ENCODE measurements around the gene EPHB1. TPM values are rescaled to one million over a fixed set of nuclear protein-coding genes. Genes with fewer than 3 reads are reported as not detected.

EPHB1 gene
- total and polyA plus RNA-seq, 4 donors = 0.23 to 1.7 (median 0.52) TPM

- TF ChIP-seq REST (IDR thresholded peaks at IDR 0.05) = no peak
- TF ChIP-seq FOXA1 (IDR thresholded peaks at IDR 0.05) = no peak
- TF ChIP-seq ZBTB33 (IDR thresholded peaks at IDR 0.05) = no peak
- no peak for TF ChIP-seq ATF3 (IDR thresholded peaks at IDR 0.05)
- no peak for TF ChIP-seq YY1 (IDR thresholded peaks at IDR 0.05)
- no peak for TF ChIP-seq NR2F2 (IDR thresholded peaks at IDR 0.05)
- no peak for TF ChIP-seq RAD21 (IDR thresholded peaks at IDR 0.05)
- no peak for TF ChIP-seq SP1 (IDR thresholded peaks at IDR 0.05)
- no peak for TF ChIP-seq RXRA (IDR thresholded peaks at IDR 0.05)
- no peak for TF ChIP-seq HNF4G (IDR thresholded peaks at IDR 0.05)
- no peak for TF ChIP-seq GABPA (IDR thresholded peaks at IDR 0.05 in 1 of 2, conservative IDR thresholded peaks at IDR 0.05 in 1 of 2)
- no peak for TF ChIP-seq CTCF (IDR thresholded peaks at IDR 0.05; ENCODE audit: low read depth, low read length, missing input control)
- no peak for TF ChIP-seq MAX (IDR thresholded peaks at IDR 0.05)
- no peak for TF ChIP-seq TAF1 (conservative IDR thresholded peaks at IDR 0.05)
- TF ChIP-seq FOXA2 (IDR thresholded peaks at IDR 0.05) = no peak
- TF ChIP-seq HNF4A (conservative IDR thresholded peaks at IDR 0.05) = no peak
- no peak overlapping the region for H3K27ac ChIP-seq (ENCODE audit: low read depth in 1 of 2, low read length in 2 of 2)
- peaks cover 9 to 32% (median 27%) of the 10 kb centered on the region in 4 donors for H3K4me1 ChIP-seq (ENCODE audit: control insufficient read depth in 4 of 4, insufficient read depth in 4 of 4, low read length in 3 of 4)
- H3K9me3 ChIP-seq (ENCODE audit: control insufficient read depth in 4 of 4, low read length in 3 of 4) = no peaks in the 10 kb centered on the region
- no peak overlapping the region for H3K4me3 ChIP-seq (ENCODE audit: low read depth in 1 of 3, low read length in 3 of 3)
- H3K36me3 ChIP-seq (ENCODE audit: control insufficient read depth in 4 of 4, insufficient read depth in 3 of 4, low read depth in 1 of 4, low read length in 3 of 4) = no peaks in the 10 kb centered on the region
- H3K9ac ChIP-seq (ENCODE audit: low read depth in 1 of 2, low read length in 2 of 2) = no peak overlapping the region
- DNase-seq (ENCODE audit: low spot score) = no peak
- no peaks in the 10 kb centered on the region for H3K27me3 ChIP-seq (ENCODE audit: control insufficient read depth in 4 of 4, insufficient read depth in 4 of 4, low read length in 3 of 4)
These were observed 423.2 kb downstream of the EPHB1 start for GRCh38 chr3:135218304-135218703.

GRCh38 chr3:135218782-135219181 is 423.7 kb downstream of the EPHB1 start:
- Histone ChIP-seq H3K27ac (ENCODE audit: low read depth in 1 of 2, low read length in 2 of 2) (no peak overlapping the region), H3K4me1 (ENCODE audit: control insufficient read depth in 4 of 4, insufficient read depth in 4 of 4, low read length in 3 of 4) (peaks cover 7 to 27% (median 23%) of the 10 kb centered on the region in 4 donors), H3K4me3 (ENCODE audit: low read depth in 1 of 3, low read length in 3 of 3) (no peak overlapping the region), H3K9ac (ENCODE audit: low read depth in 1 of 2, low read length in 2 of 2) (no peak overlapping the region), H3K9me3 (ENCODE audit: control insufficient read depth in 4 of 4, low read length in 3 of 4) (no peaks in the 10 kb centered on the region), H3K27me3 (ENCODE audit: control insufficient read depth in 4 of 4, insufficient read depth in 4 of 4, low read length in 3 of 4) (no peaks in the 10 kb centered on the region), H3K36me3 (ENCODE audit: control insufficient read depth in 4 of 4, insufficient read depth in 3 of 4, low read depth in 1 of 4, low read length in 3 of 4) (no peaks in the 10 kb centered on the region)
- 83% methylated on average over 4 of the region's 4 CpGs for WGBS
- DNase-seq (ENCODE audit: low spot score) = no peak
- TF ChIP-seq EGR1 (IDR thresholded peaks at IDR 0.05; ENCODE audit: low read depth in 2 of 2) (no peak), RXRA (IDR thresholded peaks at IDR 0.05) (no peak), RAD21 (IDR thresholded peaks at IDR 0.05) (no peak), REST (IDR thresholded peaks at IDR 0.05) (no peak), CTCF (IDR thresholded peaks at IDR 0.05; ENCODE audit: low read depth, low read length, missing input control) (no peak), TAF1 (conservative IDR thresholded peaks at IDR 0.05) (no peak), NR2F2 (IDR thresholded peaks at IDR 0.05) (no peak), FOXA2 (IDR thresholded peaks at IDR 0.05) (no peak), HNF4G (IDR thresholded peaks at IDR 0.05) (no peak), MAX (IDR thresholded peaks at IDR 0.05) (no peak), YY1 (IDR thresholded peaks at IDR 0.05) (no peak), JUND (IDR thresholded peaks at IDR 0.05) (no peak), FOXA1 (IDR thresholded peaks at IDR 0.05) (no peak)
